LNCaP clone FGC (cell line): ENCODE measurements around the gene PGR.

Experiments used
- DNase-seq: peaks from one replicate; pipeline ENCODE4 v3.0.0-alpha.2; 2011; ENCODE audit warnings: low read depth
- H3K4me3 ChIP-seq: 2 replicates; pipeline ENCODE4 v1.5.1; 2011; ENCODE audit warnings: mild to moderate bottlenecking, low read depth, low read length, control low read depth
- CTCF ChIP-seq: IDR thresholded peaks from 2 replicates; pipeline ENCODE4 v1.5.1; 2012; ENCODE audit warnings: mild to moderate bottlenecking; ENCODE audit not compliant: control insufficient read depth, insufficient read depth; ENCODE audit errors: extremely low read depth

PGR gene

DNA sequence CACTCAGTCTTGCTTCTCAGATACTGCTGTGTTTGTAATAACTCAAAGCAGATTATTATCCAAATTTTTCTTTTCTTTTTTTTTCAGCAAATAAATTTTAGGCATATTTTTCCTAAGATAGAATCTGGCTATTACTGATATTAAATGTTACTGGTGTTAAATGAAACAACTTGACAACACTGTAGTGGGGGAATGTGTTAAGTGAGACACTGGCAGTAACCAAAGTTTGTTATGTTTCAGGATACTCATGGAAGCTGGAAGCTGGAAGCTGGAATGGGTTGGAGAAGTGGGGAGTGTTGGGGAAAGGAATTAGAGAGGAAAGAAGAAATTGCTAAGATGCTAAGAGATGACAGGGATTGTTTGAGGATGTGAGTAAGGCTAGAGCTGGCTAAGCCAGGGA is 24.9 kb downstream of the PGR start:
- TF ChIP-seq CTCF = no peak
- DNase-seq = no peak
- H3K4me3 ChIP-seq = no peak overlapping the region

DNA sequence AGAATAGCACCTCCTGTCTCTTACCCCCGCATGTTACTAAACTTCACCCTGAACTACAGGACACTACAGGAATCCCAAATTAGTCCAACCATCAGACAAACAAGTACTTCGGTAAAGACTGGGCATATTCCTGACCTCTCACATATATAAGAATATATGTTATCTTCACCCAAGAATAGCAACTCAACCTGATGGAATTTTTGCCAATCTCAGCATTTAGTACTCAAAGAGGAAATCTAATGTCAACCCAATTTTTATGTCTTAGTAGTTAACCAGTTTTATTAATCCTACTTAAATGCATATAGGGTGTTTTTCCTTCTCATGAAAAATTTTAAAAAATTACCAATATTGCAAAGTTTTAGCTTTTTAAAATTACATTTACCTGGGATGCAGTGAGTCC is 26.2 kb downstream of the PGR start:
- no peak for TF ChIP-seq CTCF
- H3K4me3 ChIP-seq = no peak overlapping the region
- DNase-seq = no peak

DNA sequence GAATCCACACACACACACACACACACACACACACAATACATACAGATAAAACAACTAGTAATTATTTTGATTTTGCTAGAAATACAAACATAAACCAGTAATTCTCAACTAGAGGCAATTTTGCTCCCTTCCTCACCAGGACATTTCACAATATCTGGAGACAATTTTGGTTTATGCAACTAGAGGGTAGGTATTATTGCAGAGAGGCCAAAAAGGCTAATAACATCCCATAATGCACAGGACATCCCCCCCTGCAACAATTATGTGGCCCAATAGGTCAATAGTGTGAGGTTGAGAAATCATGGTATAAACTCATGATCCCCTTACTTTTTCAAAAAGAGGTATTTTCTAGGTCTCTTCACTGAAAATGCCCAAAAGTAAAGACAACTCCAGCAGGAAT is 29.0 kb downstream of the PGR start:
- TF ChIP-seq CTCF = no peak
- no peak overlapping the region for H3K4me3 ChIP-seq
- DNase-seq = no peak

DNA sequence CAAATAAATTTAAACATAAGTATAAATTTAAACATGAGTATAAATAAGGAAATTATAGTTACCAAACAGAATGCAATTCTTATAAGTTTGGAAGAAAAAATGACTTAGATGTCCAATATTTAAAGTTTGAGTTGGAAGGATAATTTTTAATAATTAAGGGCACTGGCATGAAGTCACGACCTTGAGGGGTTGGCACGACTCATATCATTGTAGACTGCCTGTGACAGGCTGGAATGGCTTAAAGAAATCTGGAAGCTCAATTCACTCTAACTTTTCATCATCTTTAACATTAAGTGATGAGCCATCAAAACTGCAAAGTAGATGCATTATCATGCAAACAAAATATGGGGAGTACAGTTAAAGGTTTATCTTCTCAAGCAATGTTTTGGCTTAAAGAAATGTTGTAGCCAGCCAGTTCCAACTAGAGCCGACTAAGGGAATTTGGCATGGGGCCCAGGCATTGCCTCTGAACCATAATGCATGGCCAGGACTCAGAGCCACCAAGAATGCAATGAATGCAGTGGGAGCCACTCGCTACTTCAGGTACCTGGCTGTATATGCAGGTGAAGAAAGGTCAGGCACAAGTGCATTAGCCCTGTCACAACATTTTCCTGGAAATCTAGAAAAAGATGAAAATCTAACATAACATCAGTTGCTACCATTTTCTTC is 33.4 kb downstream of the PGR start:
- TF ChIP-seq CTCF = no peak
- no peak for DNase-seq
- no peak overlapping the region for H3K4me3 ChIP-seq

- TF ChIP-seq CTCF = no peak
- no peak overlapping the region for H3K4me3 ChIP-seq
- peak; percentile 69 for DNase-seq
Observed at GRCh38 chr11:101091781-101092180, 37.8 kb downstream of the PGR start.

GRCh38 chr11:101090679-101091270 is 38.8 kb downstream of the PGR start:
- no peak for DNase-seq
- no peak for TF ChIP-seq CTCF
- no peak overlapping the region for H3K4me3 ChIP-seq

DNA sequence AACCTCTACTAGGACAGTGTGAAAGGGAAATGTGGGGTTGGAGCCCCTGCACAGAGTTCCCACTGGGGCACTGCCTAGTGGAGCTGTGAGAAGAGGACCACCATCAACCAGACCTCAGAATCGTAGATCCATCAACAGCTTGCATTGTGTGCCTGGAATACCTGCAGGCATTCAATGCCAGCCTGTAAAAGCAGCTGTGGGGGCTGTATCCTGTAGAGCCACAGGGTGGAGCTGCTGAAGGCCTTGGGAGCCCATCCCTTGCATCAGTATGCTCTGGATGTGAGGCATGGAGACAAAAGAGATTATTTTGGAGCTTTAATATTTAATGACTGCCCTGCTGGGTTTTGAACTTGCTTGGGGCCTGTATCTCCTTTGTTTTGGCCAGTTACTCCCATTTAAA is 46.3 kb downstream of the PGR start:
- no peak overlapping the region for H3K4me3 ChIP-seq
- DNase-seq = no peak
- TF ChIP-seq CTCF = no peak
